Kidney epithelial cell (primary cell): Measurements from ENCODE around the gene ADORA3. TPM values are rescaled to one million over a fixed set of nuclear protein-coding genes. Genes with fewer than 3 reads are reported as not detected.
A peak's percentile ranks its signal among the peaks of the same experiment; 100 is the strongest.

Source experiments
- DNase-seq: peaks from one replicate; pipeline ENCODE4 v3.0.0-alpha.2; 2010; ENCODE audit warnings: low read depth
- H3K27me3 ChIP-seq: 2 replicates; pipeline ENCODE4 v1.6.0; 2011; ENCODE audit warnings: low read length; ENCODE audit not compliant: control insufficient read depth, insufficient read depth
- H3K36me3 ChIP-seq: 2 replicates; pipeline ENCODE4 v1.5.1; 2011; ENCODE audit warnings: low read length; ENCODE audit not compliant: control insufficient read depth, insufficient read depth
- H3K4me3 ChIP-seq: 2 replicates; pipeline ENCODE4 v1.5.1; 2011; ENCODE audit warnings: low read depth, mild to moderate bottlenecking, control low read depth, low read length
- total RNA-seq: library from RNA; depleted of rRNA; stranded (reverse); fragments of >200 nt; gene quantifications from 2 replicates; pipeline ENCODE4 v1.2.3, GENCODE V29; 2015
- TF ChIP-seq, protein P1 (sequence below): IDR thresholded peaks from 2 replicates; pipeline ENCODE4 v1.5.1; 2011; ENCODE audit warnings: mild to moderate bottlenecking, moderate library complexity, low read length, control low read depth, inconsistent platforms; ENCODE audit not compliant: insufficient read depth, poor library complexity, severe bottlenecking

ADORA3 gene
- total RNA-seq, 1 donor from 2014 or later = not detected

DNA sequence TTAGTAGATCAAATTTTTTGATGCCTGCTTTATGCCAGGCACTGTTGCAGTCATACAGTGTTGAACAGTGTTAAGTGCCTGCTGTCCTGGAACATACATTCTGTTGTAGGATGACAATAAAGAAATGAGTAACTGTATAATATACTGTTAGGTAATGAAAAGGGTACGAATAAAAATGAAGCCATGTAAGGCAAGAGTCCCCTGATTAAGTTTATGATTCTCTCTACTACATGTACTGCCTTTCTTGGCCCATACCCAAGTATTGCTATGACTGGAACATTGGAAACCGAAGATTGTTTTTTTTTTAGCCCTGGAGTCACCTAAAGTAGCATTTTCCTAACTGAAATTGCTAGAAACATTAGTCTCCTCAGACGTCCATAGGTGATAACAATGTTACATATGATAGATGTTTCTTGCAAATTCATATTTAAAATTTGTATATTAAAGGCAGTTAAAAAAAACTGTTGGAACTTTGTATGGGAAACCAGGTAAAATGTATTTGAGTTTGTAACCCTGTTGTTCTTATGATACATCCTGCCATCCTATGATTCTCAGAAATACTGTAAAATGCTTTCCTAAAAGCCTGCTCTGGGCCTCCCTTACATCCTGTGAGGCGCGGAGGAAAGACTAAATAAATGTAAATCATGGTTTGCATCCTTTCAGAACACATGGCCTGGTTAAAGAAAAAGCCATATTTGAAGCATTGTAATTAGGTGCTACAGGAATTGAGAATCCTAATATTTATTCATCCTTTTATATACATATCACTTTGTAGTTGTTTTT lies 48.4 kb downstream of the ADORA3 start:
- no peak for DNase-seq
- H3K27me3 ChIP-seq = no peaks in the 10 kb centered on the region
- no peak overlapping the region for H3K4me3 ChIP-seq
- TF ChIP-seq, protein P1, sequence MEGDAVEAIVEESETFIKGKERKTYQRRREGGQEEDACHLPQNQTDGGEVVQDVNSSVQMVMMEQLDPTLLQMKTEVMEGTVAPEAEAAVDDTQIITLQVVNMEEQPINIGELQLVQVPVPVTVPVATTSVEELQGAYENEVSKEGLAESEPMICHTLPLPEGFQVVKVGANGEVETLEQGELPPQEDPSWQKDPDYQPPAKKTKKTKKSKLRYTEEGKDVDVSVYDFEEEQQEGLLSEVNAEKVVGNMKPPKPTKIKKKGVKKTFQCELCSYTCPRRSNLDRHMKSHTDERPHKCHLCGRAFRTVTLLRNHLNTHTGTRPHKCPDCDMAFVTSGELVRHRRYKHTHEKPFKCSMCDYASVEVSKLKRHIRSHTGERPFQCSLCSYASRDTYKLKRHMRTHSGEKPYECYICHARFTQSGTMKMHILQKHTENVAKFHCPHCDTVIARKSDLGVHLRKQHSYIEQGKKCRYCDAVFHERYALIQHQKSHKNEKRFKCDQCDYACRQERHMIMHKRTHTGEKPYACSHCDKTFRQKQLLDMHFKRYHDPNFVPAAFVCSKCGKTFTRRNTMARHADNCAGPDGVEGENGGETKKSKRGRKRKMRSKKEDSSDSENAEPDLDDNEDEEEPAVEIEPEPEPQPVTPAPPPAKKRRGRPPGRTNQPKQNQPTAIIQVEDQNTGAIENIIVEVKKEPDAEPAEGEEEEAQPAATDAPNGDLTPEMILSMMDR = no peak
- H3K36me3 ChIP-seq = peaks cover 3% of the 10 kb centered on the region

DNA sequence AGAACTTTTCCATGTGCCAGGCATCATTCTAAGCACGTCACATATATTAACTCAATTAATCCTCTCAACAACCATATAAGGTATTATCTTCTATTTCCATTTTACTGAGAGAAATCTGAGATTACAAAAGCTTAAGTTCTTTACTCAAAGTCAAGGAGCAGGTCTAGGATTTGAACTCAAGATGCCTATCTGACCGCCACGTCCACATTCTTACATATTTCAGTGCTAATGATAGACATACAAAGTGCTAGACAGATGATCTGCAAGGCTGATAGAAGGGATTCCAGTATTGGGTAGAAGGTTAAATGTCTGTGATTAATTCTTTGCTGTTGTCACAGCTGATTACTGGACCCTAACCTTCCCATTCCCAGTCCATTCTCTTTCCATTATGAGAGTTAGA lies 49.7 kb downstream of the ADORA3 start:
- H3K36me3 ChIP-seq = peaks cover 3% of the 10 kb centered on the region

DNA sequence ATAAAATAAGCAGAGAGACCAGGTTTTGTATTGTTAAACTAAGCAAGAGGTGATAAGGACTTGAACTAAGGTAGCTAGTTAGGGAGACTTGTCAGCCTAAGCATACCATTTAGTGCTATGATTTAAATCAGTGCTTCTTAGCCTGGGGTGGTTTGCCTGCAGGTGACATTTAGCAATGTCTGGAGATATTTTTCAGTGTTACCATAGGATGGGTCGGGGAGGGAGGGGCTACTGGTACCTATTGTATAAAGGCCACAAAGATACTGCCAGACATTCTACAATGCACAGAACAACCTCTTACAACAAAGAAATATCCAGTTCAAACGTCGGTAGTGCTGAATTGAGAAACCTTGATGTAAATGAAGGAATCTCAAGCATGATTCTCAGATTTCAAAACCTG lies 50.9 kb downstream of the ADORA3 start:
- no peak for DNase-seq
- H3K36me3 ChIP-seq = peaks cover 1% of the 10 kb centered on the region

More for the DNA sequence above, 49.7 kb downstream of the ADORA3 start:
- Histone ChIP-seq H3K27me3 (no peaks in the 10 kb centered on the region), H3K4me3 (no peak overlapping the region)
- DNase-seq = no peak
- TF ChIP-seq, protein P1 = no peak

GRCh38 chr1:111450185-111450584 lies 53.2 kb downstream of the ADORA3 start:
- TF ChIP-seq, protein P1 = no peak
- Histone ChIP-seq H3K36me3 (peaks cover 2% of the 10 kb centered on the region), H3K4me3 (peak overlapping the region; percentile 91), H3K27me3 (no peaks in the 10 kb centered on the region)
- DNase-seq = no peak

More for the DNA sequence above, 50.9 kb downstream of the ADORA3 start:
- Histone ChIP-seq H3K4me3 (no peak overlapping the region), H3K27me3 (no peaks in the 10 kb centered on the region)
- TF ChIP-seq, protein P1 = no peak

GRCh38 chr1:111449703-111450017 lies 53.8 kb downstream of the ADORA3 start:
- TF ChIP-seq, protein P1 = no peak
- no peak for DNase-seq
- H3K27me3 ChIP-seq = no peaks in the 10 kb centered on the region
- peak overlapping the region; percentile 91 for H3K4me3 ChIP-seq
- H3K36me3 ChIP-seq = peaks cover 2% of the 10 kb centered on the region

Other genes starting within 250 kb of the ADORA3 start
- not detected in 2 replicates for gene CHIA, start 212.8 kb downstream of the ADORA3 start, total RNA-seq
- gene OVGP1, start 75.9 kb downstream of the ADORA3 start, total RNA-seq = 0.96 and 1.5 TPM in 2 replicates
- 39.7 and 40.5 TPM in 2 replicates for gene WDR77, start 54.4 kb downstream of the ADORA3 start, total RNA-seq
- 224 and 249 TPM in 2 replicates for gene ATP5PB, start 54.2 kb downstream of the ADORA3 start, total RNA-seq
- gene C1orf162, start 29.6 kb downstream of the ADORA3 start, total RNA-seq = 0.07 and 0.08 TPM in 2 replicates
- not detected in 2 replicates for gene TMIGD3, start within 50 bp of the ADORA3 start, total RNA-seq
- gene RAP1A, start 116.2 kb upstream of the ADORA3 start, total RNA-seq = 39.2 and 42.8 TPM in 2 replicates
- 1.2 and 3.0 TPM in 2 replicates for gene INKA2, start 235.8 kb upstream of the ADORA3 start, total RNA-seq